Liver (tissue), 9 donors: ENCODE data around the gene TMEM167A. TPM values are rescaled to one million over a fixed set of nuclear protein-coding genes. Genes with fewer than 3 reads are reported as not detected.

Experiments used
- DNase-seq: peaks from one replicate; pipeline ENCODE4 v3.0.0-alpha.2; 2017; ENCODE audit warnings: low spot score
- H3K27ac ChIP-seq, 2 donors: one replicate each; pipeline ENCODE4 v1.7.0; 2013; ENCODE audit warnings: inconsistent platforms in 2 of 2, low read length in 2 of 2, control low read depth in 1 of 2, low read depth in 1 of 2, mild to moderate bottlenecking in 1 of 2
- H3K27me3 ChIP-seq, 4 donors: one replicate each; pipeline versions ENCODE4 v1.6.1 to v1.7.0; 2013; ENCODE audit warnings: low read length in 3 of 4, inconsistent platforms in 1 of 4, mild to moderate bottlenecking in 1 of 4, moderate library complexity in 1 of 4; ENCODE audit not compliant: control insufficient read depth in 4 of 4, insufficient read depth in 4 of 4
- H3K36me3 ChIP-seq, 4 donors: one replicate each; pipeline versions ENCODE4 v1.6.1 to v1.7.0; 2013; ENCODE audit warnings: low read length in 3 of 4, mild to moderate bottlenecking in 3 of 4, low read depth in 1 of 4, moderate library complexity in 1 of 4; ENCODE audit not compliant: control insufficient read depth in 4 of 4, insufficient read depth in 3 of 4
- H3K4me1 ChIP-seq, 4 donors: one replicate each; pipeline versions ENCODE4 v1.6.1 to v1.7.0; 2013; ENCODE audit warnings: low read length in 3 of 4, mild to moderate bottlenecking in 3 of 4, moderate library complexity in 1 of 4; ENCODE audit not compliant: control insufficient read depth in 4 of 4, insufficient read depth in 4 of 4
- H3K4me3 ChIP-seq, 3 donors: one replicate each; pipeline versions ENCODE4 v1.6.1 to v1.7.0; 2013; ENCODE audit warnings: low read length in 3 of 3, control low read depth in 1 of 3, low read depth in 1 of 3, mild to moderate bottlenecking in 1 of 3
- H3K9ac ChIP-seq, 2 donors: one replicate each; pipeline ENCODE4 v1.7.0; 2013; ENCODE audit warnings: low read length in 2 of 2, mild to moderate bottlenecking in 2 of 2, moderate library complexity in 2 of 2, control low read depth in 1 of 2, low read depth in 1 of 2
- H3K9me3 ChIP-seq, 4 donors: one replicate each; pipeline versions ENCODE4 v1.6.1 to v1.7.0; 2013; ENCODE audit warnings: low read length in 3 of 4; ENCODE audit not compliant: control insufficient read depth in 4 of 4
- ATF3 ChIP-seq: IDR thresholded peaks from 2 replicates; pipeline ENCODE4 v1.6.1; 2016; ENCODE audit warnings: antibody characterized with exemption
- EGR1 ChIP-seq, 2 donors: IDR thresholded peaks; 2 replicates each; pipeline ENCODE4 v1.6.1; 2016 to 2018; ENCODE audit warnings: antibody characterized with exemption in 2 of 2, low read depth in 2 of 2
- FOXA1 ChIP-seq: IDR thresholded peaks from 2 replicates; pipeline ENCODE4 v1.6.1; 2016; ENCODE audit warnings: antibody characterized with exemption
- FOXA2 ChIP-seq: IDR thresholded peaks from 2 replicates; pipeline ENCODE4 v1.6.1; 2016; ENCODE audit warnings: antibody characterized with exemption
- GABPA ChIP-seq, 2 donors: IDR thresholded peaks in 1 of 2; conservative IDR thresholded peaks in 1 of 2; 2 replicates each; pipeline ENCODE4 v1.6.1; 2016; ENCODE audit warnings: antibody characterized with exemption in 2 of 2, mild to moderate bottlenecking in 1 of 2, moderate library complexity in 1 of 2
- HNF4A ChIP-seq, 2 donors: conservative IDR thresholded peaks; 2 replicates each; pipeline ENCODE4 v1.6.1; 2016; ENCODE audit warnings: antibody characterized with exemption in 2 of 2, mild to moderate bottlenecking in 2 of 2
- HNF4G ChIP-seq: IDR thresholded peaks from 2 replicates; pipeline ENCODE4 v1.6.1; 2016; ENCODE audit warnings: antibody characterized with exemption
- JUND ChIP-seq, 2 donors: IDR thresholded peaks; 2 replicates each; pipeline ENCODE4 v1.6.1; 2016; ENCODE audit warnings: antibody characterized with exemption in 2 of 2
- MAX ChIP-seq: IDR thresholded peaks from 2 replicates; pipeline ENCODE4 v1.6.1; 2016; ENCODE audit warnings: antibody characterized with exemption
- RAD21 ChIP-seq, 2 donors: IDR thresholded peaks; 2 replicates each; pipeline ENCODE4 v1.6.1; 2016; ENCODE audit warnings: antibody characterized with exemption in 2 of 2, mild to moderate bottlenecking in 2 of 2
- SP1 ChIP-seq: IDR thresholded peaks from 2 replicates; pipeline ENCODE4 v1.6.1; 2018; ENCODE audit warnings: antibody characterized with exemption, mild to moderate bottlenecking
- YY1 ChIP-seq: IDR thresholded peaks from 2 replicates; pipeline ENCODE4 v1.6.1; 2016; ENCODE audit warnings: antibody characterized with exemption, mild to moderate bottlenecking
- WGBS: extraction: QIAGEN DNeasy Blood & Tissue Kit; methylation state at CpG from one replicate; pipeline ENCODE4 v1.1.7; 2013; 5-methylcytosine and 5-hydroxymethylcytosine counted together
- polyA plus RNA-seq, 2 donors: library from polyadenylated mRNA; stranded (reverse) in 1 of 2; unstranded in 1 of 2; fragments of 200-250 nt in 1 of 2; fragments of >200 nt in 1 of 2; fragmentation: Nextera tagmentation in 1 of 2; extraction: Ambion mirVana in 1 of 2; gene quantifications; one replicate each; pipeline versions ENCODE4 v1.2.1 to v1.2.3, GENCODE V29; 2013 to 2015
- total RNA-seq, 2 donors: library from RNA; depleted of rRNA; stranded (reverse); fragments of >200 nt; gene quantifications; one replicate each; pipeline ENCODE4 v1.2.3, GENCODE V29; 2014
- TF ChIP-seq, protein P1 (sequence below): IDR thresholded peaks from 2 replicates; pipeline ENCODE4 v1.6.1; 2016; ENCODE audit warnings: antibody characterized with exemption, mild to moderate bottlenecking
- donor health status: healthy.
- donor health status: healthy.
- donor health status: healthy.
- donor health status: healthy.
- donor health status: healthy.

The TMEM167A gene
- total and polyA plus RNA-seq, 4 donors = 27.0 to 55.2 (median 37.1) TPM

- Histone ChIP-seq H3K9ac (no peak overlapping the region), H3K36me3 (no peaks in the 10 kb centered on the region), H3K4me3 (no peak overlapping the region), H3K9me3 (no peaks in the 10 kb centered on the region), H3K27me3 (no peaks in the 10 kb centered on the region), H3K4me1 (no peaks in the 10 kb centered on the region), H3K27ac (no peak overlapping the region)
- TF ChIP-seq MAX (no peak), FOXA1 (no peak), JUND (IDR thresholded peaks at IDR 0.05) (no peak), ATF3 (no peak)
- TF ChIP-seq, protein P1, sequence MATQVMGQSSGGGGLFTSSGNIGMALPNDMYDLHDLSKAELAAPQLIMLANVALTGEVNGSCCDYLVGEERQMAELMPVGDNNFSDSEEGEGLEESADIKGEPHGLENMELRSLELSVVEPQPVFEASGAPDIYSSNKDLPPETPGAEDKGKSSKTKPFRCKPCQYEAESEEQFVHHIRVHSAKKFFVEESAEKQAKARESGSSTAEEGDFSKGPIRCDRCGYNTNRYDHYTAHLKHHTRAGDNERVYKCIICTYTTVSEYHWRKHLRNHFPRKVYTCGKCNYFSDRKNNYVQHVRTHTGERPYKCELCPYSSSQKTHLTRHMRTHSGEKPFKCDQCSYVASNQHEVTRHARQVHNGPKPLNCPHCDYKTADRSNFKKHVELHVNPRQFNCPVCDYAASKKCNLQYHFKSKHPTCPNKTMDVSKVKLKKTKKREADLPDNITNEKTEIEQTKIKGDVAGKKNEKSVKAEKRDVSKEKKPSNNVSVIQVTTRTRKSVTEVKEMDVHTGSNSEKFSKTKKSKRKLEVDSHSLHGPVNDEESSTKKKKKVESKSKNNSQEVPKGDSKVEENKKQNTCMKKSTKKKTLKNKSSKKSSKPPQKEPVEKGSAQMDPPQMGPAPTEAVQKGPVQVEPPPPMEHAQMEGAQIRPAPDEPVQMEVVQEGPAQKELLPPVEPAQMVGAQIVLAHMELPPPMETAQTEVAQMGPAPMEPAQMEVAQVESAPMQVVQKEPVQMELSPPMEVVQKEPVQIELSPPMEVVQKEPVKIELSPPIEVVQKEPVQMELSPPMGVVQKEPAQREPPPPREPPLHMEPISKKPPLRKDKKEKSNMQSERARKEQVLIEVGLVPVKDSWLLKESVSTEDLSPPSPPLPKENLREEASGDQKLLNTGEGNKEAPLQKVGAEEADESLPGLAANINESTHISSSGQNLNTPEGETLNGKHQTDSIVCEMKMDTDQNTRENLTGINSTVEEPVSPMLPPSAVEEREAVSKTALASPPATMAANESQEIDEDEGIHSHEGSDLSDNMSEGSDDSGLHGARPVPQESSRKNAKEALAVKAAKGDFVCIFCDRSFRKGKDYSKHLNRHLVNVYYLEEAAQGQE = no peak
- WGBS = 79% methylated on average over 3 of the region's 3 CpGs
- no peak for DNase-seq
Observed at GRCh38 chr5:83042507-83042906, 34.7 kb downstream of the TMEM167A start.

DNA sequence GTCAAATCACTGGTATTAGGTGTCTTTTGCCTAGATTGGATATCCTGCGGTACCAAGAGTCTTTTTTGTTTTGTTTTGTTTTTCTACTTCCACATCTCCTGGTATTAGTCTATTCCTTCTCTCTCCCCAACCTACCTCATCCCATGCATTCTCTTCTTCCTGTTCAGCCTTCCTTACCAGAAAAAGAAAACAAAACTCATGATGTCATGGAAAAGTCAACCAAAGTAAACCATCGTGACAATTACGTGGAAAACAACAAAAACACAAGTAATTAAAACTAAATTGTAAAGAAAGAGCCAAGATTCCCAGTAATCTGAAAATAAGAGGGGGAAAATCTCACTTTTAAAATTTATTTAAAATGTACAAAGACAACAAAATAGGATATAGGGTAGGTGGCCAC, 38.3 kb downstream of the TMEM167A start:
- no peak overlapping the region for H3K4me3 ChIP-seq
- H3K27me3 ChIP-seq = no peaks in the 10 kb centered on the region
- H3K9ac ChIP-seq = no peak overlapping the region
- DNase-seq = no peak
- no peaks in the 10 kb centered on the region for H3K4me1 ChIP-seq
- no peaks in the 10 kb centered on the region for H3K9me3 ChIP-seq
- TF ChIP-seq FOXA1 (no peak), YY1 (no peak), HNF4A (conservative IDR thresholded peaks at IDR 0.05) (no peak), RAD21 (IDR thresholded peaks at IDR 0.05) (no peak), SP1 (no peak), FOXA2 (no peak)
- 98% methylated on average over 3 of the region's 3 CpGs for WGBS
- no peaks in the 10 kb centered on the region for H3K36me3 ChIP-seq
- no peak overlapping the region for H3K27ac ChIP-seq

GRCh38 chr5:83036991-83037575, 40.1 kb downstream of the TMEM167A start:
- H3K36me3 ChIP-seq = no peaks in the 10 kb centered on the region
- no peak overlapping the region for H3K9ac ChIP-seq
- H3K4me1 ChIP-seq = no peaks in the 10 kb centered on the region
- no peaks in the 10 kb centered on the region for H3K27me3 ChIP-seq
- no peak for DNase-seq
- H3K27ac ChIP-seq = no peak overlapping the region
- no peak overlapping the region for H3K4me3 ChIP-seq
- H3K9me3 ChIP-seq = no peaks in the 10 kb centered on the region
- TF ChIP-seq MAX (no peak), FOXA2 (no peak), SP1 (no peak), HNF4G (no peak), HNF4A (conservative IDR thresholded peaks at IDR 0.05) (no peak), YY1 (no peak), EGR1 (IDR thresholded peaks at IDR 0.05; ENCODE audit: low read depth in 2 of 2) (no peak), GABPA (IDR thresholded peaks at IDR 0.05 in 1 of 2, conservative IDR thresholded peaks at IDR 0.05 in 1 of 2) (no peak)
- WGBS = 79% methylated on average over 4 of the region's 4 CpGs
